GM23338 (cell line): ENCODE results near the gene TRIM24. TPM values are rescaled to one million over a fixed set of nuclear protein-coding genes. Genes with fewer than 3 reads are reported as not detected.

ENCODE experiments used
- ATAC-seq: fragments of 200-7000 bp; cut with Tn5 transposase; 3 replicates; pipeline ENCODE4 v1.9.1; 2020
- DNase-seq: peaks from one replicate; pipeline ENCODE4 v3.0.0-alpha.2; 2015; ENCODE audit warnings: low spot score
- H2AFZ ChIP-seq: fragments of 200-600 bp; sonication (generic); 2 replicates; pipeline ENCODE4 v1.8.0; 2016; ENCODE audit warnings: antibody characterized with exemption, mild to moderate bottlenecking, moderate library complexity
- H3F3A ChIP-seq: fragments of 200-600 bp; sonication (generic); replicated peaks from 2 replicates; pipeline ENCODE4 v1.8.0; 2017; ENCODE audit warnings: antibody characterized with exemption, mixed run types, low read depth
- H3K27ac ChIP-seq: fragments of 200-600 bp; sonication (generic); 2 replicates; pipeline ENCODE4 v1.6.1; 2016; ENCODE audit warnings: low read depth
- H3K27me3 ChIP-seq: fragments of 200-600 bp; sonication (generic); 2 replicates; pipeline ENCODE4 v1.8.0; 2016; ENCODE audit warnings: mild to moderate bottlenecking, mixed run types, moderate library complexity; ENCODE audit not compliant: insufficient read depth
- H3K36me3 ChIP-seq: fragments of 200-600 bp; sonication (generic); 2 replicates; pipeline ENCODE4 v1.8.0; 2016; ENCODE audit warnings: mild to moderate bottlenecking; ENCODE audit not compliant: insufficient read depth
- H3K4me1 ChIP-seq: fragments of 200-600 bp; sonication (generic); 2 replicates; pipeline ENCODE4 v1.8.0; 2016; ENCODE audit warnings: mild to moderate bottlenecking, moderate library complexity; ENCODE audit not compliant: insufficient read depth
- H3K4me2 ChIP-seq: fragments of 200-600 bp; sonication (generic); 2 replicates; pipeline ENCODE4 v1.7.1; 2017; ENCODE audit warnings: mixed run types
- H3K4me3 ChIP-seq: fragments of 200-600 bp; sonication (generic); 2 replicates; pipeline ENCODE4 v1.6.1; 2016; ENCODE audit warnings: mixed run types
- H3K79me2 ChIP-seq: fragments of 200-600 bp; sonication (generic); replicated peaks from 2 replicates; pipeline ENCODE4 v1.8.0; 2017; ENCODE audit warnings: mild to moderate bottlenecking; ENCODE audit not compliant: insufficient read depth
- H3K9me2 ChIP-seq: fragments of 200-600 bp; sonication (generic); 2 replicates; pipeline ENCODE4 v1.8.0; 2017; ENCODE audit not compliant: insufficient read depth
- H4K20me1 ChIP-seq: fragments of 200-600 bp; sonication (generic); replicated peaks from 2 replicates; pipeline ENCODE4 v1.8.0; 2017; ENCODE audit warnings: mild to moderate bottlenecking; ENCODE audit not compliant: insufficient read depth
- H3K27ac Mint-ChIP-seq: 2 replicates; pipeline ENCODE4 v1.8.0; 2020; ENCODE audit warnings: inconsistent platforms, mild to moderate bottlenecking, moderate library complexity, mixed read lengths
- H3K27me3 Mint-ChIP-seq: 3 replicates; pipeline ENCODE4 v1.8.0; 2022; ENCODE audit warnings: low read depth, mild to moderate bottlenecking, moderate library complexity, mixed read lengths, inconsistent platforms; ENCODE audit not compliant: insufficient read depth, poor library complexity
- H3K36me3 Mint-ChIP-seq: 3 replicates; pipeline ENCODE4 v1.8.0; 2021; ENCODE audit warnings: low read depth, mild to moderate bottlenecking, inconsistent platforms, moderate library complexity, mixed read lengths
- H3K4me1 Mint-ChIP-seq: 3 replicates; pipeline ENCODE4 v1.8.0; 2020; ENCODE audit warnings: mild to moderate bottlenecking, inconsistent platforms, mixed read lengths
- H3K4me3 Mint-ChIP-seq: 3 replicates; pipeline ENCODE4 v1.8.0; 2021; ENCODE audit warnings: moderate library complexity, mild to moderate bottlenecking, inconsistent platforms, mixed read lengths
- H3K9me3 Mint-ChIP-seq: 3 replicates; pipeline ENCODE4 v1.8.0; 2020; ENCODE audit warnings: moderate library complexity, mild to moderate bottlenecking, inconsistent platforms, mixed read lengths
- CREB1 ChIP-seq: fragments of 250-450 bp; sonication (Bioruptor Pico); IDR thresholded peaks from 2 replicates; pipeline ENCODE4 v1.5.0; 2020; ENCODE audit warnings: low read depth, mild to moderate bottlenecking, moderate library complexity
- ETS1 ChIP-seq: IDR thresholded peaks from 2 replicates; pipeline ENCODE4 v1.6.1; 2016; ENCODE audit warnings: antibody characterized with exemption
- EZH2 ChIP-seq: fragments of 200-600 bp; sonication (generic); IDR thresholded peaks from one replicate; pipeline ENCODE4 v1.8.0; 2017; ENCODE audit warnings: antibody characterized with exemption, mild to moderate bottlenecking, low read depth; ENCODE audit not compliant: unreplicated experiment
- EZH2phosphoT487 ChIP-seq: fragments of 200-600 bp; sonication (generic); IDR thresholded peaks from one replicate; pipeline ENCODE4 v1.8.1; 2018; ENCODE audit warnings: antibody characterized with exemption; ENCODE audit not compliant: unreplicated experiment
- JUNB ChIP-seq: IDR thresholded peaks from one replicate; pipeline ENCODE4 v1.6.1; 2016; ENCODE audit warnings: antibody characterized with exemption; ENCODE audit not compliant: unreplicated experiment
- NANOG ChIP-seq: IDR thresholded peaks from 2 replicates; pipeline ENCODE4 v1.6.1; 2016; ENCODE audit warnings: antibody characterized with exemption, borderline replicate concordance
- STAT1 ChIP-seq: IDR thresholded peaks from one replicate; pipeline ENCODE4 v1.6.1; 2016; ENCODE audit warnings: antibody characterized with exemption; ENCODE audit not compliant: unreplicated experiment
- polyA plus RNA-seq: library from polyadenylated mRNA; unstranded; fragments of >200 nt; fragmentation: Nextera tagmentation; extraction: Ambion mirVana; gene quantifications from 2 replicates; pipeline ENCODE4 v1.2.1, GENCODE V29; 2016
- total RNA-seq: library from RNA; depleted of rRNA; stranded (reverse); fragments of >200 nt; shearing (Covaris generic); gene quantifications from 2 replicates; pipeline ENCODE4 v1.2.3, GENCODE V29; 2014
- TF ChIP-seq, protein P1 (sequence below): IDR thresholded peaks from one replicate; pipeline ENCODE4 v1.6.1; 2018; ENCODE audit warnings: antibody characterized with exemption; ENCODE audit not compliant: unreplicated experiment
- TF ChIP-seq, protein P2 (sequence below): fragments of 250-450 bp; sonication (Bioruptor Pico); IDR thresholded peaks from 2 replicates; pipeline ENCODE4 v1.5.0; 2020; ENCODE audit warnings: mild to moderate bottlenecking, moderate library complexity

Gene TRIM24
- total and polyA plus RNA-seq, 2 experiments from 2014 or later, result 67.0 to 120 TPM

DNA sequence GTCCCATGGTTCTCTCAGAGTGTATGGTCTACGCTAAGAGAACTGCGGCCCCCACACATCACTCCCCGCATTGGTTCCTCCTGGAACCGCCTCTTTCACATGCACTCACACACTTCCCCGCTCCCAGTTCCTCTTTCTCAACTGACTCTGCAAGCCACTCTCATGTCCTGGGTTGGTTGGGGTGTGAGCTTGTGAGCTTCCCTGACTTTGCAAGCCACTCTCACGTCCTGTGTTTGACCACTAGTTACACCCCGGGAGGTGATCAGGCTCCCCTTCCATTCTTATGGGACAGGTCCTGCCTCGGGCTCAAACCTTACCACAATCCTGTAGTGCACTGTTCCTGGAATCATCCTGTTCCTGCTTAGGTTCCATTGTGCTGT lies 105.0 kb downstream of the TRIM24 start:
- Mint-ChIP-seq H3K36me3 (peaks cover 98% of the 10 kb centered on the region), H3K4me3 (no peak overlapping the region), H3K4me1 (no peaks in the 10 kb centered on the region), H3K9me3 (peaks cover 60% of the 10 kb centered on the region), H3K27me3 (peaks cover 6% of the 10 kb centered on the region), H3K27ac (no peak overlapping the region)
- no peak for ATAC-seq
- Histone ChIP-seq H3K4me3 (no peak overlapping the region), H3K27ac (no peak overlapping the region), H3K27me3 (no peaks in the 10 kb centered on the region), H3K79me2 (peaks cover 21% of the 10 kb centered on the region), H3K4me2 (no peak overlapping the region), H2AFZ (no peak overlapping the region), H3K9me2 (peaks cover 2% of the 10 kb centered on the region; the same call in 1 of the 2 replicates), H4K20me1 (no peaks in the 10 kb centered on the region), H3K4me1 (no peaks in the 10 kb centered on the region), H3F3A (0 out of 2 replicates have a peak, but pooled peaks cover 3% of the 10 kb centered on the region), H3K36me3 (peaks cover 92% of the 10 kb centered on the region)
- DNase-seq, result no peak
- TF ChIP-seq STAT1 (no peak), NANOG (no peak), EZH2phosphoT487 (no peak), ETS1 (no peak), JUNB (no peak), CREB1 (CRISPR knock-in tag) (no peak), EZH2 (no peak)
- TF ChIP-seq, protein P1, sequence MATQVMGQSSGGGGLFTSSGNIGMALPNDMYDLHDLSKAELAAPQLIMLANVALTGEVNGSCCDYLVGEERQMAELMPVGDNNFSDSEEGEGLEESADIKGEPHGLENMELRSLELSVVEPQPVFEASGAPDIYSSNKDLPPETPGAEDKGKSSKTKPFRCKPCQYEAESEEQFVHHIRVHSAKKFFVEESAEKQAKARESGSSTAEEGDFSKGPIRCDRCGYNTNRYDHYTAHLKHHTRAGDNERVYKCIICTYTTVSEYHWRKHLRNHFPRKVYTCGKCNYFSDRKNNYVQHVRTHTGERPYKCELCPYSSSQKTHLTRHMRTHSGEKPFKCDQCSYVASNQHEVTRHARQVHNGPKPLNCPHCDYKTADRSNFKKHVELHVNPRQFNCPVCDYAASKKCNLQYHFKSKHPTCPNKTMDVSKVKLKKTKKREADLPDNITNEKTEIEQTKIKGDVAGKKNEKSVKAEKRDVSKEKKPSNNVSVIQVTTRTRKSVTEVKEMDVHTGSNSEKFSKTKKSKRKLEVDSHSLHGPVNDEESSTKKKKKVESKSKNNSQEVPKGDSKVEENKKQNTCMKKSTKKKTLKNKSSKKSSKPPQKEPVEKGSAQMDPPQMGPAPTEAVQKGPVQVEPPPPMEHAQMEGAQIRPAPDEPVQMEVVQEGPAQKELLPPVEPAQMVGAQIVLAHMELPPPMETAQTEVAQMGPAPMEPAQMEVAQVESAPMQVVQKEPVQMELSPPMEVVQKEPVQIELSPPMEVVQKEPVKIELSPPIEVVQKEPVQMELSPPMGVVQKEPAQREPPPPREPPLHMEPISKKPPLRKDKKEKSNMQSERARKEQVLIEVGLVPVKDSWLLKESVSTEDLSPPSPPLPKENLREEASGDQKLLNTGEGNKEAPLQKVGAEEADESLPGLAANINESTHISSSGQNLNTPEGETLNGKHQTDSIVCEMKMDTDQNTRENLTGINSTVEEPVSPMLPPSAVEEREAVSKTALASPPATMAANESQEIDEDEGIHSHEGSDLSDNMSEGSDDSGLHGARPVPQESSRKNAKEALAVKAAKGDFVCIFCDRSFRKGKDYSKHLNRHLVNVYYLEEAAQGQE, result no peak
- TF ChIP-seq, protein P2, sequence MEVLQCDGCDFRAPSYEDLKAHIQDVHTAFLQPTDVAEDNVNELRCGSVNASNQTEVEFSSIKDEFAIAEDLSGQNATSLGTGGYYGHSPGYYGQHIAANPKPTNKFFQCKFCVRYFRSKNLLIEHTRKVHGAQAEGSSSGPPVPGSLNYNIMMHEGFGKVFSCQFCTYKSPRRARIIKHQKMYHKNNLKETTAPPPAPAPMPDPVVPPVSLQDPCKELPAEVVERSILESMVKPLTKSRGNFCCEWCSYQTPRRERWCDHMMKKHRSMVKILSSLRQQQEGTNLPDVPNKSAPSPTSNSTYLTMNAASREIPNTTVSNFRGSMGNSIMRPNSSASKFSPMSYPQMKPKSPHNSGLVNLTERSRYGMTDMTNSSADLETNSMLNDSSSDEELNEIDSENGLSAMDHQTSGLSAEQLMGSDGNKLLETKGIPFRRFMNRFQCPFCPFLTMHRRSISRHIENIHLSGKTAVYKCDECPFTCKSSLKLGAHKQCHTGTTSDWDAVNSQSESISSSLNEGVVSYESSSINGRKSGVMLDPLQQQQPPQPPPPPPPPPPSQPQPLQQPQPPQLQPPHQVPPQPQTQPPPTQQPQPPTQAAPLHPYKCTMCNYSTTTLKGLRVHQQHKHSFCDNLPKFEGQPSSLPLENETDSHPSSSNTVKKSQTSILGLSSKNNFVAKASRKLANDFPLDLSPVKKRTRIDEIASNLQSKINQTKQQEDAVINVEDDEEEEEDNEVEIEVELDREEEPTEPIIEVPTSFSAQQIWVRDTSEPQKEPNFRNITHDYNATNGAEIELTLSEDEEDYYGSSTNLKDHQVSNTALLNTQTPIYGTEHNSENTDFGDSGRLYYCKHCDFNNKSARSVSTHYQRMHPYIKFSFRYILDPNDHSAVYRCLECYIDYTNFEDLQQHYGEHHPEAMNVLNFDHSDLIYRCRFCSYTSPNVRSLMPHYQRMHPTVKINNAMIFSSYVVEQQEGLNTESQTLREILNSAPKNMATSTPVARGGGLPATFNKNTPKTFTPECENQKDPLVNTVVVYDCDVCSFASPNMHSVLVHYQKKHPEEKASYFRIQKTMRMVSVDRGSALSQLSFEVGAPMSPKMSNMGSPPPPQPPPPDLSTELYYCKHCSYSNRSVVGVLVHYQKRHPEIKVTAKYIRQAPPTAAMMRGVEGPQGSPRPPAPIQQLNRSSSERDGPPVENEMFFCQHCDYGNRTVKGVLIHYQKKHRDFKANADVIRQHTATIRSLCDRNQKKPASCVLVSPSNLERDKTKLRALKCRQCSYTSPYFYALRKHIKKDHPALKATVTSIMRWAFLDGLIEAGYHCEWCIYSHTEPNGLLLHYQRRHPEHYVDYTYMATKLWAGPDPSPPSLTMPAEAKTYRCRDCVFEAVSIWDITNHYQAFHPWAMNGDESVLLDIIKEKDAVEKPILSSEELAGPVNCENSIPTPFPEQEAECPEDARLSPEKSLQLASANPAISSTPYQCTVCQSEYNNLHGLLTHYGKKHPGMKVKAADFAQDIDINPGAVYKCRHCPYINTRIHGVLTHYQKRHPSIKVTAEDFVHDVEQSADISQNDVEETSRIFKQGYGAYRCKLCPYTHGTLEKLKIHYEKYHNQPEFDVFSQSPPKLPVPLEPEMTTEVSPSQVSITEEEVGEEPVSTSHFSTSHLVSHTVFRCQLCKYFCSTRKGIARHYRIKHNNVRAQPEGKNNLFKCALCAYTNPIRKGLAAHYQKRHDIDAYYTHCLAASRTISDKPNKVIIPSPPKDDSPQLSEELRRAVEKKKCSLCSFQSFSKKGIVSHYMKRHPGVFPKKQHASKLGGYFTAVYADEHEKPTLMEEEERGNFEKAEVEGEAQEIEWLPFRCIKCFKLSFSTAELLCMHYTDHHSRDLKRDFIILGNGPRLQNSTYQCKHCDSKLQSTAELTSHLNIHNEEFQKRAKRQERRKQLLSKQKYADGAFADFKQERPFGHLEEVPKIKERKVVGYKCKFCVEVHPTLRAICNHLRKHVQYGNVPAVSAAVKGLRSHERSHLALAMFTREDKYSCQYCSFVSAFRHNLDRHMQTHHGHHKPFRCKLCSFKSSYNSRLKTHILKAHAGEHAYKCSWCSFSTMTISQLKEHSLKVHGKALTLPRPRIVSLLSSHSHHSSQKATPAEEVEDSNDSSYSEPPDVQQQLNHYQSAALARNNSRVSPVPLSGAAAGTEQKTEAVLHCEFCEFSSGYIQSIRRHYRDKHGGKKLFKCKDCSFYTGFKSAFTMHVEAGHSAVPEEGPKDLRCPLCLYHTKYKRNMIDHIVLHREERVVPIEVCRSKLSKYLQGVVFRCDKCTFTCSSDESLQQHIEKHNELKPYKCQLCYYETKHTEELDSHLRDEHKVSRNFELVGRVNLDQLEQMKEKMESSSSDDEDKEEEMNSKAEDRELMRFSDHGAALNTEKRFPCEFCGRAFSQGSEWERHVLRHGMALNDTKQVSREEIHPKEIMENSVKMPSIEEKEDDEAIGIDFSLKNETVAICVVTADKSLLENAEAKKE (CRISPR knock-in tag), result no peak
